Measurements from ENCODE around the gene IL17RE. TPM values are rescaled to one million over a fixed set of nuclear protein-coding genes. Genes with fewer than 3 reads are reported as not detected.
A peak's percentile ranks its signal among the peaks of the same experiment; 100 is the strongest.

Gene IL17RE
- total and polyA plus RNA-seq, 2 of the 13 experiments (the other 11 are each of a cell fraction or from before 2014, with no cell fraction given) = 14.5 to 24.1 TPM

DNA sequence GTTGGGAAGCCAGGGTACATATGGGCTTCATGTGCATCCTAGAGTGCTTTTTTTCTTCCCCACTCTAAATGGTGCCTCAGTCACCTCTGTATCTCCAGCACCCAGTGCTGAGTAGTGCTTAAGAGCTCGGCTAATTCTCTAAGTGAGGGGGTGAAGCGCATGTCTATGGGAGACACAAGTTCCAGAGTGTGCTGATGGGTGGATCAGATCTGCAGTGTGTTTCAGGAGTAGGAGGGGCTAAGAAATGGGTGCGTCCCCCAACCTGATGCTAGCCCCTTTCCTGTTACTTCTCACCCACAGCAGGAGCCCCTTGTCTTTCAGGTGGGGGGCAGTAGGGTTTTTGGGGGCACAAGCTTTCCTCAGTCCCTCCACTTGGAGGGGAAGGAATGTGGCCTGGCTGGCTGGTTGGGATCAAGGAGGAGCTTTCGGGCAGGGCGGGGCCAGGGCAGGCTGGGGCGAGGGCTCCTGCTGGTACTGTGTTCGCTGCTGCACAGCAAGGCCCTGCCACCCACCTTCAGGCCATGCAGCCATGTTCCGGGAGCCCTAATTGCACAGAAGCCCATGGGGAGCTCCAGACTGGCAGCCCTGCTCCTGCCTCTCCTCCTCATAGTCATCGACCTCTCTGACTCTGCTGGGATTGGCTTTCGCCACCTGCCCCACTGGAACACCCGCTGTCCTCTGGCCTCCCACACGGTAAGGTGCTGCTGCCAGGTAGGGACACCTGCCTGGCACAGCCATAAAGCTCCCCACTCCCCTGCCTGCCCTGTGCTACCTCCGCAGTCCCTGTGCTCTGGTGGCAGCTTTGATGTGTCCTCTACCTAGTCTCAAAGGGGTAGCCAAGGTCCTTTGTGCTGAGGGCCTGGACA is at the start of gene IL17RE (continued):
- TF ChIP-seq, protein P1, sequence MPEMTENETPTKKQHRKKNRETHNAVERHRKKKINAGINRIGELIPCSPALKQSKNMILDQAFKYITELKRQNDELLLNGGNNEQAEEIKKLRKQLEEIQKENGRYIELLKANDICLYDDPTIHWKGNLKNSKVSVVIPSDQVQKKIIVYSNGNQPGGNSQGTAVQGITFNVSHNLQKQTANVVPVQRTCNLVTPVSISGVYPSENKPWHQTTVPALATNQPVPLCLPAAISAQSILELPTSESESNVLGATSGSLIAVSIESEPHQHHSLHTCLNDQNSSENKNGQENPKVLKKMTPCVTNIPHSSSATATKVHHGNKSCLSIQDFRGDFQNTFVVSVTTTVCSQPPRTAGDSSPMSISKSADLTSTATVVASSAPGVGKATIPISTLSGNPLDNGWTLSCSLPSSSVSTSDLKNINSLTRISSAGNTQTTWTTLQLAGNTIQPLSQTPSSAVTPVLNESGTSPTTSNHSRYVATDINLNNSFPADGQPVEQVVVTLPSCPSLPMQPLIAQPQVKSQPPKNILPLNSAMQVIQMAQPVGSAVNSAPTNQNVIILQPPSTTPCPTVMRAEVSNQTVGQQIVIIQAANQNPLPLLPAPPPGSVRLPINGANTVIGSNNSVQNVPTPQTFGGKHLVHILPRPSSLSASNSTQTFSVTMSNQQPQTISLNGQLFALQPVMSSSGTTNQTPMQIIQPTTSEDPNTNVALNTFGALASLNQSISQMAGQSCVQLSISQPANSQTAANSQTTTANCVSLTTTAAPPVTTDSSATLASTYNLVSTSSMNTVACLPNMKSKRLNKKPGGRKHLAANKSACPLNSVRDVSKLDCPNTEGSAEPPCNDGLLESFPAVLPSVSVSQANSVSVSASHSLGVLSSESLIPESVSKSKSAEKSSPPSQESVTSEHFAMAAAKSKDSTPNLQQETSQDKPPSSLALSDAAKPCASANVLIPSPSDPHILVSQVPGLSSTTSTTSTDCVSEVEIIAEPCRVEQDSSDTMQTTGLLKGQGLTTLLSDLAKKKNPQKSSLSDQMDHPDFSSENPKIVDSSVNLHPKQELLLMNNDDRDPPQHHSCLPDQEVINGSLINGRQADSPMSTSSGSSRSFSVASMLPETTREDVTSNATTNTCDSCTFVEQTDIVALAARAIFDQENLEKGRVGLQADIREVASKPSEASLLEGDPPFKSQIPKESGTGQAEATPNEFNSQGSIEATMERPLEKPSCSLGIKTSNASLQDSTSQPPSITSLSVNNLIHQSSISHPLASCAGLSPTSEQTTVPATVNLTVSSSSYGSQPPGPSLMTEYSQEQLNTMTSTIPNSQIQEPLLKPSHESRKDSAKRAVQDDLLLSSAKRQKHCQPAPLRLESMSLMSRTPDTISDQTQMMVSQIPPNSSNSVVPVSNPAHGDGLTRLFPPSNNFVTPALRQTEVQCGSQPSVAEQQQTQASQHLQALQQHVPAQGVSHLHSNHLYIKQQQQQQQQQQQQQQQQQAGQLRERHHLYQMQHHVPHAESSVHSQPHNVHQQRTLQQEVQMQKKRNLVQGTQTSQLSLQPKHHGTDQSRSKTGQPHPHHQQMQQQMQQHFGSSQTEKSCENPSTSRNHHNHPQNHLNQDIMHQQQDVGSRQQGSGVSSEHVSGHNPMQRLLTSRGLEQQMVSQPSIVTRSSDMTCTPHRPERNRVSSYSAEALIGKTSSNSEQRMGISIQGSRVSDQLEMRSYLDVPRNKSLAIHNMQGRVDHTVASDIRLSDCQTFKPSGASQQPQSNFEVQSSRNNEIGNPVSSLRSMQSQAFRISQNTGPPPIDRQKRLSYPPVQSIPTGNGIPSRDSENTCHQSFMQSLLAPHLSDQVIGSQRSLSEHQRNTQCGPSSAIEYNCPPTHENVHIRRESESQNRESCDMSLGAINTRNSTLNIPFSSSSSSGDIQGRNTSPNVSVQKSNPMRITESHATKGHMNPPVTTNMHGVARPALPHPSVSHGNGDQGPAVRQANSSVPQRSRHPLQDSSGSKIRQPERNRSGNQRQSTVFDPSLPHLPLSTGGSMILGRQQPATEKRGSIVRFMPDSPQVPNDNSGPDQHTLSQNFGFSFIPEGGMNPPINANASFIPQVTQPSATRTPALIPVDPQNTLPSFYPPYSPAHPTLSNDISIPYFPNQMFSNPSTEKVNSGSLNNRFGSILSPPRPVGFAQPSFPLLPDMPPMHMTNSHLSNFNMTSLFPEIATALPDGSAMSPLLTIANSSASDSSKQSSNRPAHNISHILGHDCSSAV (CRISPR knock-in tag; IDR thresholded peaks at IDR 0.05; ENCODE audit: borderline replicate concordance) = no peak
- TF ChIP-seq NFATC3 (CRISPR knock-in tag; IDR thresholded peaks at IDR 0.05) (no peak), REXO4 (CRISPR knock-in tag; IDR thresholded peaks at IDR 0.05; ENCODE audit: borderline replicate concordance) (no peak), ZKSCAN5 (CRISPR knock-in tag; IDR thresholded peaks at IDR 0.05) (no peak), ATF1 (CRISPR knock-in tag; IDR thresholded peaks at IDR 0.05) (no peak), ZFP82 (CRISPR knock-in tag; IDR thresholded peaks at IDR 0.05; ENCODE audit: borderline replicate concordance) (no peak), ZNF230 (CRISPR knock-in tag; IDR thresholded peaks at IDR 0.05) (peak; percentile 52; the same call in 1 of the 2 replicates), SMC3 (IDR thresholded peaks at IDR 0.05; ENCODE audit: low read length) (no peak), ZNF451 (CRISPR knock-in tag; IDR thresholded peaks at IDR 0.05) (no peak; the same call in 1 of the 2 replicates), MBD4 (IDR thresholded peaks at IDR 0.05; ENCODE audit: borderline replicate concordance, low read length) (no peak)
- TF ChIP-seq, protein P2, sequence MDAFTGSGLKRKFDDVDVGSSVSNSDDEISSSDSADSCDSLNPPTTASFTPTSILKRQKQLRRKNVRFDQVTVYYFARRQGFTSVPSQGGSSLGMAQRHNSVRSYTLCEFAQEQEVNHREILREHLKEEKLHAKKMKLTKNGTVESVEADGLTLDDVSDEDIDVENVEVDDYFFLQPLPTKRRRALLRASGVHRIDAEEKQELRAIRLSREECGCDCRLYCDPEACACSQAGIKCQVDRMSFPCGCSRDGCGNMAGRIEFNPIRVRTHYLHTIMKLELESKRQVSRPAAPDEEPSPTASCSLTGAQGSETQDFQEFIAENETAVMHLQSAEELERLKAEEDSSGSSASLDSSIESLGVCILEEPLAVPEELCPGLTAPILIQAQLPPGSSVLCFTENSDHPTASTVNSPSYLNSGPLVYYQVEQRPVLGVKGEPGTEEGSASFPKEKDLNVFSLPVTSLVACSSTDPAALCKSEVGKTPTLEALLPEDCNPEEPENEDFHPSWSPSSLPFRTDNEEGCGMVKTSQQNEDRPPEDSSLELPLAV (CRISPR knock-in tag; conservative IDR thresholded peaks at IDR 0.05; ENCODE audit: low read depth) = no peak
- TF ChIP-seq, protein P3, sequence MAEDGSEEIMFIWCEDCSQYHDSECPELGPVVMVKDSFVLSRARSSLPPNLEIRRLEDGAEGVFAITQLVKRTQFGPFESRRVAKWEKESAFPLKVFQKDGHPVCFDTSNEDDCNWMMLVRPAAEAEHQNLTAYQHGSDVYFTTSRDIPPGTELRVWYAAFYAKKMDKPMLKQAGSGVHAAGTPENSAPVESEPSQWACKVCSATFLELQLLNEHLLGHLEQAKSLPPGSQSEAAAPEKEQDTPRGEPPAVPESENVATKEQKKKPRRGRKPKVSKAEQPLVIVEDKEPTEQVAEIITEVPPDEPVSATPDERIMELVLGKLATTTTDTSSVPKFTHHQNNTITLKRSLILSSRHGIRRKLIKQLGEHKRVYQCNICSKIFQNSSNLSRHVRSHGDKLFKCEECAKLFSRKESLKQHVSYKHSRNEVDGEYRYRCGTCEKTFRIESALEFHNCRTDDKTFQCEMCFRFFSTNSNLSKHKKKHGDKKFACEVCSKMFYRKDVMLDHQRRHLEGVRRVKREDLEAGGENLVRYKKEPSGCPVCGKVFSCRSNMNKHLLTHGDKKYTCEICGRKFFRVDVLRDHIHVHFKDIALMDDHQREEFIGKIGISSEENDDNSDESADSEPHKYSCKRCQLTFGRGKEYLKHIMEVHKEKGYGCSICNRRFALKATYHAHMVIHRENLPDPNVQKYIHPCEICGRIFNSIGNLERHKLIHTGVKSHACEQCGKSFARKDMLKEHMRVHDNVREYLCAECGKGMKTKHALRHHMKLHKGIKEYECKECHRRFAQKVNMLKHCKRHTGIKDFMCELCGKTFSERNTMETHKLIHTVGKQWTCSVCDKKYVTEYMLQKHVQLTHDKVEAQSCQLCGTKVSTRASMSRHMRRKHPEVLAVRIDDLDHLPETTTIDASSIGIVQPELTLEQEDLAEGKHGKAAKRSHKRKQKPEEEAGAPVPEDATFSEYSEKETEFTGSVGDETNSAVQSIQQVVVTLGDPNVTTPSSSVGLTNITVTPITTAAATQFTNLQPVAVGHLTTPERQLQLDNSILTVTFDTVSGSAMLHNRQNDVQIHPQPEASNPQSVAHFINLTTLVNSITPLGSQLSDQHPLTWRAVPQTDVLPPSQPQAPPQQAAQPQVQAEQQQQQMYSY (CRISPR knock-in tag; IDR thresholded peaks at IDR 0.05) = no peak
- TF ChIP-seq, protein P4, sequence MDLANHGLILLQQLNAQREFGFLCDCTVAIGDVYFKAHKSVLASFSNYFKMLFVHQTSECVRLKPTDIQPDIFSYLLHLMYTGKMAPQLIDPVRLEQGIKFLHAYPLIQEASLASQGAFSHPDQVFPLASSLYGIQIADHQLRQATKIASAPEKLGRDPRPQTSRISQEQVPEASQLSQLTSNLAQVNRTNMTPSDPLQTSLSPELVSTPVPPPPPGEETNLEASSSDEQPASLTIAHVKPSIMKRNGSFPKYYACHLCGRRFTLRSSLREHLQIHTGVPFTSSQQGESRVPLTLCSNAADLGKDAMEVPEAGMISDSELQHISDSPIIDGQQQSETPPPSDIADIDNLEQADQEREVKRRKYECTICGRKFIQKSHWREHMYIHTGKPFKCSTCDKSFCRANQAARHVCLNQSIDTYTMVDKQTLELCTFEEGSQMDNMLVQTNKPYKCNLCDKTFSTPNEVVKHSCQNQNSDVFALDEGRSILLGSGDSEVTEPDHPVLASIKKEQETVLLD (CRISPR knock-in tag; IDR thresholded peaks at IDR 0.05; ENCODE audit: low read depth) = no peak

All from HepG2 (cell line).